Measurements from ENCODE around the gene ZIK1. TPM values are rescaled to one million over a fixed set of nuclear protein-coding genes. Genes with fewer than 3 reads are reported as not detected.

ZIK1 gene
- total and polyA plus RNA-seq, 2 of the 4 experiments (the other 2 are of a cell fraction), result 4.1 to 11.8 TPM

- BruUV-seq (replicated peaks), result no TSS peak
- no peak overlapping the region for H3K4ac ChIP-seq (ENCODE audit: low read depth, low read length)
- ATAC-seq (ENCODE audit: low read depth) (no peak), DNase-seq (no peak)
- no peaks in the 10 kb centered on the region for H3K27me3 ChIP-seq (ENCODE audit: control insufficient read depth, insufficient read depth, low read length)
- no peaks in the 10 kb centered on the region for H3K9me1 ChIP-seq (ENCODE audit: insufficient read depth, low read length)
- H3K9ac ChIP-seq (ENCODE audit: low read depth, low read length), result no peak overlapping the region
- WGBS, 2 experiments (ENCODE audit: extremely low coverage in 2 of 2, insufficient read length in 1 of 2), result 84% methylated on average over 3 of the region's 4 CpGs; no CpG with 5 or more reads in 1 of the 2 experiments
- no peaks in the 10 kb centered on the region for H4K20me1 ChIP-seq (ENCODE audit: insufficient read depth, low read length)
- H3K36me3 ChIP-seq (ENCODE audit: control insufficient read depth, insufficient read depth, low read length), result peaks cover 20% of the 10 kb centered on the region
- peaks cover 2% of the 10 kb centered on the region; the same call in 1 of the 2 replicates for H3K4me1 ChIP-seq (ENCODE audit: control insufficient read depth, insufficient read depth, low read length)
- H2AFZ ChIP-seq (replicated peaks; ENCODE audit: low read length, poor library complexity), result no peak overlapping the region
- H2AK5ac ChIP-seq (ENCODE audit: low read depth, low read length), result no peak overlapping the region
- CTCF ChIA-PET, result no interaction called here
- H3K4me2 ChIP-seq (ENCODE audit: low read depth, low read length), result no peak overlapping the region
- H2BK5ac ChIP-seq (ENCODE audit: low read depth, low read length, poor library complexity, severe bottlenecking), result no peak overlapping the region
- no peak overlapping the region for H2BK15ac ChIP-seq (ENCODE audit: low read depth, low read length)
- no peak overlapping the region for H2BK120ac ChIP-seq (ENCODE audit: low read depth, low read length)
- H3K79me1 ChIP-seq (ENCODE audit: low read depth in 1 of 2, low read length in 2 of 2), result peaks cover 6 to 28% of the 10 kb centered on the region in 2 experiments; a peak in 3 of 4 replicates
- in situ Hi-C loops (cut with MboI; ENCODE audit: low sequenced_read_pairs), result no loop called here
- POLR2A ChIA-PET (ENCODE audit: unreplicated experiment), result no interaction called here
- no peak overlapping the region for H3K14ac ChIP-seq (replicated peaks; ENCODE audit: low read depth, low read length)
- no peak overlapping the region for H3K27ac ChIP-seq (ENCODE audit: insufficient read depth, low read length)
- H4K5ac ChIP-seq (ENCODE audit: low read depth, low read length), result no peak overlapping the region
- H2BK20ac ChIP-seq (ENCODE audit: low read depth, low read length), result no peak overlapping the region
- no peak overlapping the region for H4K8ac ChIP-seq (ENCODE audit: low read depth in 2 of 2, low read length in 2 of 2)
- no peak overlapping the region for H3K23ac ChIP-seq (ENCODE audit: low read depth, low read length)
- H3K9me3 ChIP-seq (ENCODE audit: control insufficient read depth, insufficient read depth, low read length), result peaks cover 22% of the 10 kb centered on the region
- intact Hi-C loops (cut with micrococcal nuclease), result no loop called here
- H2AK9ac ChIP-seq (replicated peaks; ENCODE audit: low read depth, low read length, poor library complexity), result no peak overlapping the region
- H4K91ac ChIP-seq (ENCODE audit: insufficient read depth, low read depth, low read length), result no peak overlapping the region
- H3K18ac ChIP-seq (ENCODE audit: low read depth, low read length), result no peak overlapping the region
- H3K56ac ChIP-seq (ENCODE audit: extremely low read depth, insufficient read depth, low read length), result no peak overlapping the region
- no peak overlapping the region for H3K4me3 ChIP-seq (ENCODE audit: insufficient read depth, low read depth, low read length)
- dilution Hi-C loops (cut with HindIII; ENCODE audit: low sequenced_read_pairs, unreplicated experiment), result no loop called here
- TF ChIP-seq CEBPB (IDR thresholded peaks at IDR 0.05; ENCODE audit: low read depth, low read length) (no peak), CHD1 (IDR thresholded peaks at IDR 0.05; ENCODE audit: low read depth, low read length) (no peak), MXI1 (IDR thresholded peaks at IDR 0.05; ENCODE audit: borderline replicate concordance, low read depth, low read length) (no peak), ELK1 (IDR thresholded peaks at IDR 0.05; ENCODE audit: borderline replicate concordance, low read depth, low read length) (no peak), POLR2A (IDR thresholded peaks at IDR 0.05; ENCODE audit: low read depth, low read length) (no peak), RFX5 (IDR thresholded peaks at IDR 0.05; ENCODE audit: low read depth, low read length) (no peak), RCOR1 (IDR thresholded peaks at IDR 0.05; ENCODE audit: insufficient replicate concordance, low read length) (no peak), NFE2L2 (IDR thresholded peaks at IDR 0.05; ENCODE audit: low read depth, low read length) (no peak), FOS (IDR thresholded peaks at IDR 0.05; ENCODE audit: low read depth, low read length) (no peak), MAFK (IDR thresholded peaks at IDR 0.05; ENCODE audit: low read depth, low read length) (no peak), CTCF (conservative IDR thresholded peaks at IDR 0.05; ENCODE audit: low read depth, low read length) (no peak), MAZ (IDR thresholded peaks at IDR 0.05; ENCODE audit: borderline replicate concordance, low read depth, low read length) (no peak)
These were observed 27.2 kb downstream of the ZIK1 start for GRCh38 chr19:57611113-57611512.

Measured in IMR-90 (cell line).